GM21367 (cell line): ENCODE data around the gene ARFRP1.
"Not testable (repeated sequence)": the region's sequence is repeated elsewhere in the genome, so short reads cannot be mapped to it uniquely, and the experiment has no call there.

ENCODE experiments used
- ATAC-seq: cut with Tn5 transposase; IDR thresholded peaks from one replicate; pipeline ENCODE4 v1.9.1; 2021; ENCODE audit not compliant: unreplicated experiment

The ARFRP1 gene

GRCh38 chr20:63733579-63734081 lies 25.9 kb upstream of the ARFRP1 start:
- no peak for ATAC-seq

GRCh38 chr20:63733117-63733516 lies 25.3 kb upstream of the ARFRP1 start:
- no peak for ATAC-seq

- ATAC-seq: no peak
Observed at GRCh38 chr20:63732118-63733095, 24.6 kb upstream of the ARFRP1 start.

- no peak for ATAC-seq
Observed at GRCh38 chr20:63731410-63731809, 23.6 kb upstream of the ARFRP1 start.

GRCh38 chr20:63730189-63730733 lies 22.5 kb upstream of the ARFRP1 start:
- ATAC-seq: not testable (repeated sequence)

GRCh38 chr20:63722967-63723622 lies 15.3 kb upstream of the ARFRP1 start:
- not testable (repeated sequence) for ATAC-seq

GRCh38 chr20:63718996-63719395 lies 11.2 kb upstream of the ARFRP1 start:
- ATAC-seq: no peak

- no peak for ATAC-seq
Observed at GRCh38 chr20:63714858-63715257, 7.1 kb upstream of the ARFRP1 start.

- no peak for ATAC-seq
Observed at GRCh38 chr20:63712191-63712590, 4.4 kb upstream of the ARFRP1 start.

GRCh38 chr20:63711085-63711645 lies 3.4 kb upstream of the ARFRP1 start:
- ATAC-seq: no peak

GRCh38 chr20:63709149-63709527 lies 1.4 kb upstream of the ARFRP1 start:
- ATAC-seq: no peak

- ATAC-seq: peak; percentile 10
Observed at GRCh38 chr20:63708301-63709148, 749 bp upstream of the ARFRP1 start.

- peak; percentile 14 for ATAC-seq
Observed at GRCh38 chr20:63706852-63707557, 771 bp downstream of the ARFRP1 start.

GRCh38 chr20:63706027-63706695 lies 1.6 kb downstream of the ARFRP1 start:
- ATAC-seq: no peak

GRCh38 chr20:63705232-63706026 lies 2.3 kb downstream of the ARFRP1 start:
- ATAC-seq: no peak

GRCh38 chr20:63704749-63705117 lies 3.0 kb downstream of the ARFRP1 start:
- no peak for ATAC-seq

- ATAC-seq: no peak
Observed at GRCh38 chr20:63703976-63704748, 3.6 kb downstream of the ARFRP1 start.

GRCh38 chr20:63703471-63703975 lies 4.3 kb downstream of the ARFRP1 start:
- no peak for ATAC-seq
